Endothelial cell of umbilical vein (primary cell): ENCODE results near the gene ADCY2.

Experiments used
- CTCF ChIP-seq, 2 donors: IDR thresholded peaks; 1 replicate in 1 of 2; 2 replicates in 1 of 2; pipeline ENCODE4 v1.5.1; 2011; ENCODE audit warnings: low read length in 2 of 2, mild to moderate bottlenecking in 2 of 2, moderate library complexity in 2 of 2, control low read depth in 1 of 2, inconsistent platforms in 1 of 2, low read depth in 1 of 2; ENCODE audit not compliant: insufficient read depth in 1 of 2; ENCODE audit errors: extremely low read depth in 1 of 2
- EZH2 ChIP-seq: IDR thresholded peaks from 2 replicates; pipeline ENCODE4 v1.6.1; 2012; ENCODE audit warnings: borderline replicate concordance, low read depth, mild to moderate bottlenecking, moderate library complexity, low read length, inconsistent platforms; ENCODE audit not compliant: severe bottlenecking
- FOS ChIP-seq: IDR thresholded peaks from 2 replicates; pipeline ENCODE4 v1.6.1; 2011; ENCODE audit warnings: mild to moderate bottlenecking, low read length, moderate library complexity, borderline replicate concordance; ENCODE audit not compliant: insufficient read depth
- GATA2 ChIP-seq: IDR thresholded peaks from 2 replicates; pipeline ENCODE4 v1.7.0; 2011; ENCODE audit warnings: low read depth, mild to moderate bottlenecking, moderate library complexity, mixed read lengths, low read length; ENCODE audit not compliant: insufficient read length, insufficient read depth
- JUN ChIP-seq: IDR thresholded peaks from 2 replicates; pipeline ENCODE4 v1.6.1; 2011; ENCODE audit warnings: borderline replicate concordance, low read depth; ENCODE audit not compliant: insufficient read length, insufficient read depth
- MAX ChIP-seq: IDR thresholded peaks from 2 replicates; pipeline ENCODE4 v1.6.1; 2011; ENCODE audit not compliant: insufficient read depth, insufficient read length
- MYC ChIP-seq: IDR thresholded peaks from one replicate; pipeline ENCODE4 v1.6.1; 2011; ENCODE audit warnings: mild to moderate bottlenecking, low read depth, low read length
- POLR2A ChIP-seq: IDR thresholded peaks from 2 replicates; pipeline ENCODE4 v1.6.1; 2012; ENCODE audit warnings: low read depth, mild to moderate bottlenecking, control low read depth, low read length
- POLR2AphosphoS5 ChIP-seq: IDR thresholded peaks from 2 replicates; pipeline ENCODE4 v1.6.1; 2012; ENCODE audit warnings: low read depth, mild to moderate bottlenecking, control low read depth, low read length, moderate library complexity; ENCODE audit not compliant: insufficient read depth

GRCh38 chr5:7871653-7872052 is 475.7 kb downstream of the ADCY2 start:
- TF ChIP-seq JUN (no peak), POLR2A (no peak), CTCF (IDR thresholded peaks at IDR 0.05; ENCODE audit: extremely low read depth in 1 of 2, insufficient read depth in 1 of 2, low read depth in 1 of 2, low read length in 2 of 2) (no peak), POLR2AphosphoS5 (no peak), MYC (no peak), EZH2 (no peak), MAX (no peak), FOS (no peak), GATA2 (no peak)
